Stimulated activated CD4-positive, alpha-beta T cell treated with anti-CD3 and anti-CD28 coated beads, Interleukin-1b, Interleukin-23, amount 100 ng/mL, for 1 hour (primary cell): Measurements from ENCODE around the gene CHRNA4.

Source experiments
- DNase-seq, 2 donors: peaks; one replicate each; pipeline ENCODE4 v3.0.0-alpha.2; 2020; ENCODE audit warnings: low read depth in 2 of 2

The CHRNA4 gene

DNA sequence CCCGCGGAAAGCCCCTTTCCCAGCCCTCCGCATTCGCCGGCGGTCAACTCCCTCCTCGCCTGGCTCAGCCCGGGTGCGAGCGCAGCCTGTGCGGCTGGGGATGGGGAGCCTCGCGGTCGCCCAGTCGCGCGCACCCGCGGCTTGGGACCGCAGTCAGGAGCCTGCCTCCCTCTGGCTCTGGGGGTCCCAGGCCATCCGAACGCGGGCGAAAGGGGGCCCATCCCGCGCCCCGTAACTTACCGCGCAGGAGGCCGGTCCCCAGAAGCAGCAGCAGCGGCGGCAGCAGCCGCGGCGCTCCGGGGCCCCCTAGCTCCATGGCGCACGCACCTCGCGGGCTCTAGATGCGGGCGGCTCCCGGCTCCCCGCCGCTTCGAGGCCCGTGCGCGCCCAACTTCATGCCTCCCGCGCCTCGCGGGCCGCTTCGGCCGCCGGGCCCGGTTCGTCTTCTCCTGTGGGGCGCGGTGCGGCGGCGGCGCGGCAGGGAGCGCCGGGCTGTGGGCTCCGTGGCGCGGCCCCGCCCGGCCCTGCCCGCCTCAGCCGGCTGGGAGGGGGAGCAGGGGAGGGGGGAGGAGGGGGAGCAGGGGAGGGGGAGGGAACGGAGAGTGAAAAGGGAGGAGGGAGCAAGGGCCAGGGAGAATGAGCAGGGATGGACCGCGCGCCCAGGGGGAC, at the start of gene CHRNA4:
Gene CHRNA4, minus strand, starts transcription at position 500 of the 669 bp plus-strand sequence. Its CDS starts 184 bp downstream, at position 316.
- DNase-seq: no peak

DNA sequence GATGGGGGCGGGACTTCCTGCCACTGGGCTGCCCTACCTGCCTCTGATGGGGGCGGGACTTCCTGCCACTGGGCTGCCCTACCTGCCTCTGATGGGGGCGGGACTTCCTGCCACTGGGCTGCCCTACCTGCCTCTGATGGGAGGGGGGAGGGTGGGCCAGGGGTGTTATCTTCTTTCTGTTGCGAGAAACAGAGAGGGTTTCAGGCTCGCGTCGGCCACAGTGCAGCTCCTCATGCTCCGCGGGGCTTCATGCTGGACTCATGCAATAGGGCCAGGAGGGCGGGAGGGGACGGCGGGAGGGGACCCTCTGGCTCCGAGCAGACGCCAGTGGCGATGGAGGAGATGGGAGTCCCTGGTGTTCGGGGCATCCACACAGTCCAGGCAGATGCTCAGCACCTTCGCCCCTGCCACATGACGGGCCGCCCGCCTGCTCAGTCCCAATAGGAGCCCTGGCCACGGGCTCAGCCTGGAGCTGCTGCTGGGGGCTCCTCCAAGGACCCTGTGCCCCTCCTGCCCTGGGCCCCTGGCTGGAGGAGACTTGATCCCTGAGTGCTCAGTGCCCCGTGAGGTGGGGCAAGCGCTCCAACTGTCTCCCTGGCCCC, 48.8 kb upstream of the CHRNA4 start:
- no peak for DNase-seq

DNA sequence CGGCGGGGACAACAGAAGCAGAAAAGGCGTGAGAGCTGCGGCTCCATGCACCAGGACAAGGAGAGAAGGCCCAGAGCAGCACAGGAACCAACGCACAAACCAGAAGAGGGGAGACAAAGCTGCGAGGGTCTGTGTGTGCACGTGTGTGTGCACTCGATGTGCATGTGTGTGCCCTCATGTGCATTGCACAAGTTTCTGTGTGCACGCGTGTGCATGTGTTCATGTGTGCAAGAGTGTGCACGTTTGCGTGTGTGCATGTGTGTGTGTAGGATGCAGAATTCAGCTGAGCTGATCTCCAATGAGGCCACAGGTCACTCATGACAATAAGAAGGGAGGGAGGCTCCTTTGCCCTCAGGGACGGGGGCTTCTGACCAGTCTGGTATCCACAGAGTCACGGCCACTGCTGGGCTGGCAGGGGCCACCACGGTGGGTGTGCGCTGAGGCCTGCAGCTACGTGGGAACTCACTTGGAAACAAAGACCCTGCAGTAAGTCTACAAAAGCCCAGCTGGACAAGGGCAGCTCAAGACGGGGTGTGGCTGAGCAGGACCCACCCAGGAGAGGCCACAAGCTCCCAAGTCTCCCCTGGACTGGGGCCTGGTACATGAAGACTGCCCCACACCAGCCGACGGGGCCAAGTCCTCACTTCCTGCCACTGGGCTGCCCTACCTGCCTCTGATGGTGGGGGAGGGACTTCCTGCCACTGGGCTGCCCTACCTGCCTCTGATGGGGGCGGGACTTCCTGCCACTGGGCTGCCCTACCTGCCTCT, 48.1 kb upstream of the CHRNA4 start:
- no peak for DNase-seq

DNA sequence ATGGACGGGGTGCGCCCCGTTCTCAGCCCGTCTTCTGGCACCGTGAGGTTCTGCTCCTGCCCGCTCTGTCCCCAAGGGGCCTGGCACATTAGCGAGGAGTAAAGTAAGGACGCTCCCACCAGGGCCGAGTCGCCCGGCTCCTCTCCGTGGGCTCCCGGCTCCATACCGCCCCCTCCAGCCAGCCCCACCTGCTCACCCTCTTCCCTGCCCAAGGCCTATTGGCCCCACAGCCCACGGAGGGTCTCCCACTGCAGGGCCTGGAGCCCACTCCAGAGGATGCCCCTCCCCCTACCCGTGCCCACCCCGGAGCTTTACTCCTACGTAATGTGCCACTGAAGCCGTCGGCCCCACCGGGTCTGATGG, 47.5 kb upstream of the CHRNA4 start:
- DNase-seq: no peak

DNA sequence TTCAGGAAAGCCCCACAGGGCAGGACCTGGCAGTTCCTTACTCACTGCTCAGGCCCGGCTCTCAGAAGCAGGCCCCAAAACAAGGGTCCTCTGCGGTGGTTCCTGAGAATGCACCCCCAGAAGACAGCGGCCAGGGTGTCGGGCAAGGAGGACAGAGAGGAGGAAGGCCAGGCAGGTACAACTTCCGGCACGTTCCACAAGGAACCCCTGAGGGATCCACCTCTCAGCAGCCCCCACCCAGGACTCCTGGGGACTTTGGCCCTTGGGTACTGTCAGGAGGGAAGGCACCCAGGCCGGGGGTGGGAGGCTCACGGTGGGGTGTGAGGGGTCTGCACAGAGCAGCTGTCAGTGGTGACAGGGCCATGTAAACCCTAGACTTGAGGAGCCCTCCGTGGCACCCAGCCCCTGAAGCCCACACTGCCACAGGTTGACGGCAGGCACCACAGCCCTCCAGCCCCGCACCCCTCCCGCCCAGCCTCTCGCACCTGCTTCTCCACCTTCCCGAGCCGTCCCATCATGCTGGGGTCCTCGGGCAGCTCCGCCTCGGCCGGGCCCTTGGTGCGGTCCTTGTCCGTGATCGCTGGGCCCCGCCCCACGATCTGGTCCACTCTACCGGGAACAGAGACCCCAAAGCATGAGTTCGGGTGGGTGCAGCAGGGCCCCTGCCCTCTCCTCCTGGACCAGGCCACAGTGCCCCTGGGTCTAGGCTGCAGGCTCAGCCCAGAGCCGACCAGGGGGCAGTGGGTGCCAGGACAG, 47.0 kb upstream of the CHRNA4 start:
- DNase-seq: no peak

DNA sequence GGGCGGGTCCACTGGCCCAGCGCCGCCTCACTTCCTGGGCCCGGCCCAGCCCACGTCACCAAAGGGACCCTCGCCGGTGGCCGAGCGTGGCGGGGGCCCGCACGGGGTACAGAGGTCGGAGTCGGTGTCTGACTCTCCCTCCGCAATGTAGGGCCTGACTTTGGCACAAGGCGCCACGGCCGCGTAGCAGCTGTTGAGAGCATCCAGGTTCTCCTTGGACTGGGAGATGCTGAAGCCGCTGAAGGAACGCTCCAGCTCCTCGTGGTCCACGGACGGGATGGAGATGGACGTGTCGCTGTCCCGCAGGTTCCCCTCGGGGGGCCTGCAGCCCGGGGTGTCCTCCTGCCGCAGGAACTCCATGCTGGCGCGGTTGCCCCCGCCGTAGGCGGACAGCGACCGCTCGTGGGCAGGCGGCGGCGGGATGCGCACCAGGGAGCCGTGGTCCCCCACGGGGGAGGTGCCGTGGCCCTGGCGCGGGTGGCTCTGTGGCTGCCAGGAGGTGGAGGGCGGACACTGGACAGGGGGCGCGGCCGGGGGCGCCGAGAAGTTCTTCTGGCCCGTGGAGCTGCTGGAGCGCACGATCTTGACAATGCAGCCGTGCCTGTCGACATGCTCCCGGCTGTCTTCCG, 45.6 kb upstream of the CHRNA4 start:
- DNase-seq: no peak

DNA sequence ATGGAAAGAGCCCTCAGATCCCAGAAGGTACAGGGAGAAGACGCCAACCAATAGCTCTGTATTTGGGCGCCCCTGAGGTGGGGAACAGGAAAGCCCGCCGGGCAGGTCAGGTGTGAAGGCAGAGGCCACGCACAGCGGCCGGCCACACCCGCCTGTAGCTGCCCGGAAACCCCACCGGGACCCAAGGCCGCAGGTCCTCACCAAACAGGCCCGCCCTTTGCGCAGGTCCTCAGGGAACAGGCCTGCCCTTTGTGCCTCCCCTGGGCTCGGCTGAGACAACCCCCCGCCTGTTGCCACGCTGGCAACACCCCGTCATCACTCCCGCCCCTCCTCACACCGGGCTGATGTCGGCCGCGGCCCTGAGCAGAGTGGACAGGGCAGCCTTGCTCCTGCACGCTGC, 44.9 kb upstream of the CHRNA4 start:
- DNase-seq: no peak

DNA sequence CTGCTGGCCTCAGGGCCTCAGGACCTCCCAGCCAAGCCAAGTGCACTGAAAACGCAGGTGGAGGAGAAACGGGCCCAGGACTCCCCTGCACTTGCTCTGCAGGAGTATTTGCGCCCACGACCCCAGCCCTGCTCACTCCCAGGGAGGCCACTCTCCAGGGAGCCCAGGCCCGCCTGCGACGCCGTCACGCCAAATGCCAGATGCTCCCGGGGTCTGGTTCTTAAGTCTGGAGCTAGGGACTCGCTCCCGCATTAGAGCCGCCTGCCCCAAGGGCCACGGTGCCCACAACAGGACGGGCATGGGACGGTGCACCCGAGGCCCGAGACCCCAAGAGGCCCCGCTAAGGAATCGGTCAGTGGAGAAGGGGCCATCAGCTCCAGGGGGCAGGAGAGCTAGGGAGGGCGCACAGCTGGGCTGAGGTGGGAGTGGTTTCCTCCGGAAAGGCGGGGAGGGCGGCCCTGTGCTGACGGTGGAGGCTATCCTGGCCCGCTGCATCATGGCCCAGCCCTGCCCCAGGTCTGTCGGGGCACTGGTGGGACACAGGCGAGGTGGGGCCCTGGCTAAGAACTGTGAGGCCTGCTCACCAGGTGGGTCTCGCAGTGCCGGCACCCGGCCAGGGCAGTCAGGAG, 44.1 kb upstream of the CHRNA4 start:
- DNase-seq: no peak

DNA sequence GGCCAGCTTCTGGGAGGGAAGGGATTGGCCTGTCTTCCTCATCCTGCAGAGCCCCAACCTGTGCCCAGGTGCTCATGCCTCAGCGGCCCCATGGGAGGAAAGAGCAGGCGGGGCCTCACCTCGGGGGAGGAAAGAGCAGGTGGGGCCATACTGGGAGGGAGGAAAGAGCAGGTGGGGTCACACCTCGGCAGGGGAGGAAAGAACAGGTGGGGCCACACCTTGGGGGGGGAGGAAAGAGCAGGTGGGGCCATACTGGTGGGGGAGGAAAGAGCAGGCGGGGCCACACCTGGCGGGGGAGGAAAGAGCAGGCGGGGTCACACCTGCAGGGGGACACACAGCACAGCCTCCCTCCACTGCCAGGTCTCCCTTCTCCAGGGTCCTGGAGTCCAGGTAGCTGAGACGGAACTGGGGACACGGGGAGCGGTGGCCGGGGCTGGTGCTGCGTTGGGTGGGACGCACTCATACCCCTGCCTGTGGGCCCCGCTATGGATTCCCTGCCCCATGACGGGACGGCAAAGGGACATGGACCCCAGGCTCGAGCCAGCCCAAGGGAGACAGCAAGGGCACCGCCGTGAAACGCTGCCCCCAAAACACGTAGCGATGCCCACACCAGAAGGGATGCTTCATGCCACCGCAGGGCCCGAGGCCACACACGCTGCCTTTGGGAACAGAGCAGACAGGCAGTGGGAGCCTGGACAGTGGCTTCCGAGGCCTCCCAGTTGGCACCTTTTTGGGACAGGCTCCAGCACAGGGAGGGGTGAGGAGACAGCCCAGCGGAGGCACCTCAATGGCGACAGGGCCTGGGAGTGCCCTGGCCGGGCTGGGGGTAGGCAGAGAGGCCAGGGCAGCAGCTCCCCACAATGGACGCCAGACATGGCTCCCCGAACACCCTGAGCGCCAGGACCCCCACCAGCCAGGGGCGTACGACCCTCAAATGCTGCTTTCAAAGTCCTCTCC, 43.3 kb upstream of the CHRNA4 start:
- DNase-seq: no peak

DNA sequence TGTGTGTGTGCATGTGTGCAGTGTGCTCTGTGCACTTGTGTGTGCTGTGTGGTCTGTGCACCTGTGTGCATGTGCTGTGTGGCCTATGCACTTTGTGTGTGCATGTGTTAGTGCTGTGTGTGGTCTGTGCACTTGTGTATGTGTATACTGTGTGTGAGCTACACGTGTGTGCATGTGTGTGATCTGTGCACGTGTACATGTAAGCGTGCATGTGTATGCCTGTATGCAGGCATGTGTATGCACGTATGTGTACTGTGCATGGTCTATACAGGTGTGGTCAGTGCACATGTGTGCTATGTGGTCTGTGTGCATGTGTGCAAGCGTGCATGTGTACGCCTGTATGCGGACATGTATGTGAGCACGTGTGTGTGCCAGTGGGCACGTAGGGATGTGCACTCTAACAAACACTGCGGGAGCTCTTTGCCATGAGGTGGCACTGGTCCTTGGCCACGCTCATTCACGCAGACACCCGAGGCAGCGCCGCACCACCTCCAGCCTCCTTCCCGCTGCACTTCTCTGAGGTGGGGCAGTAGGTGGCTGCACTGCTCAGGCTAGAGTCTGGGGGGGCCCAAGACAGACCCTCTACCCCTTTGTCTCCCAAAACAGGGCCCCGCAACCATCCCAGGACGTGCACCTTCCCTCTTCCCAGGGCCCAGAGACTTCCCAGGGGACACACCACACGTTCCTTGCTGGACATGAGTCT, 42.4 kb upstream of the CHRNA4 start:
- no peak for DNase-seq

DNA sequence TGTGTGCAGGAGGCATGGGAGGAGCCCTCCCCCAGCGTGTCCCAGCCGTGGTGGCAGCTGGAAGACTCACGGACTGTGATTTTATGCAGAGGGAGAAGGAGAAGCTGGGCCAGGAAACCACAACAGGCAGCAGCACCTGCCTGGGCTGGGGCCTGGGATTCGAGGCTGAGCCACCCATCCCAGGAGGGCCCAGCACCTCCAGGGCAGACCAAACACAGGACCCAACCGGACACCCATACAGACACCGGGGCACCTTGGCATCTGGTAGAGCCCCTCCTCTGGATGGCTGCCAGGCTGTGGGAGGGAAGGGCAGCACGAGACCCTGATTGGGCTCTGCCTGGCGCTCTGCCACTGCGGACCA, 41.7 kb upstream of the CHRNA4 start:
- DNase-seq: no peak

DNA sequence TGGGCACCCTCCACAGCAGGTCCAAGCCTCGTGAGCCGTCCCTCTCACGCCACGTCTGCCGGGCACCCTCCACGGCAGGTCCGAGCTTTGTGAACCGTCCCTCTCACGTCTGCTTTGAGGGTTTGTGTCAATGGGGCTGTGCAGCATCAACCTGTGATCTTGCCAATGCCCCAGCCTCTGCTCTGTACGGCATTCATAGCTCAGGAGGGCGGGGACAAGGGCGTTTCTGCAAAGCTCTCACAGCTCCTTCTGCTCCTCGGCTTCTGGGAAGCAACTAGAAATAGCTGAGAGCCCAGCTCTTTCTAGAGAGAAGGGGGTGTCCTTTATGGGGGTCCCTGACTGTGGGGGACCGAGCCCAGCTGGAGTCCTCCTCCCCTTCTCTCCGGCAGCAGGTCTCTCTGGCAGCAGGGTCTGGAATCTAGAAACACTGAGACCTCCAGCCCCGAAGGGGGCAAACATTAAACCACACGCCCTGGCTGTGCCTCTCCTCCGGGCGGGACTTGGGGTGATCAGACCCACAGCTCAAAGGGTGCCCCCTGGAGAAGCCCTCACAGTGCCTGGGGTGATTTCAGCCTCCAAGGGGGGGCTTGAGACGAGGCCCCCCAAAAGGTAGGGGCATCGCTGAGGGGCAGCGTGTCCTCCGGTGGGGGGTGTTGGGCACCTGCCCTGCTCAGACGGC, 41.2 kb upstream of the CHRNA4 start:
- no peak for DNase-seq

DNA sequence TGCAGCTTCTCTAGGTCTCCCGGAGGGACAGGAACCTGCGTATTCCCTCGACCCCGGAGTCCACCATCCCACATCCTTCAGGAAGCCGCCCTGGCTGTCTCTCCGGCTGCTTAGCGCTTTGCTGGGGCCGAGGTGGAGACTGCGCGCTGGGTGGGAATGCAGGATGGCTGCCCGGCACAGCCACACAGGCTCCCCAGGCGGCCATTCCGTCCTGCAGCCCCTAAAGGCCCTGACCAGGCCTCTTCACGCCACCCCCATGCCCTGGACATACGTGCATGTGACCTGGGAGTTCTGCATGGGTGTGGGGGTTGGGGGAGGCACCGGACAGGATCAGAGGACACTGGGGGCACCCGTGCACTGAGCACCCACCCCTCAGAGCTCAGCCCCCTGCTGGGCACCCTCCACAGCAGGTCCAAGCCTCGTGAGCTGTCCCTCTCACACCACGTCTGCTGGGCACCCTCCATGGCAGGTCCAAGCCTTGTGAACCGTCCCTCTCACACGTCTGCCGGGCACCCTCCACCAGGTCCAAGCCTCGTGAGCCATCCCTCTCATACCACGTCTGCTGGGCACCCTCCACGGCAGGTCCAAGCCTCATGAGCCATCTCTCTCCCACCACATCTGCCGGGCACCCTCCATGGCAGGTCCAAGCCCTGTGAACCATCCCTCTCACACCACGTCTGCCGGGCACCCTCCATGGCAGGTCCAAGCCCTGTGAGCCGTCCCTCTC, 40.4 kb upstream of the CHRNA4 start:
- DNase-seq: no peak

DNA sequence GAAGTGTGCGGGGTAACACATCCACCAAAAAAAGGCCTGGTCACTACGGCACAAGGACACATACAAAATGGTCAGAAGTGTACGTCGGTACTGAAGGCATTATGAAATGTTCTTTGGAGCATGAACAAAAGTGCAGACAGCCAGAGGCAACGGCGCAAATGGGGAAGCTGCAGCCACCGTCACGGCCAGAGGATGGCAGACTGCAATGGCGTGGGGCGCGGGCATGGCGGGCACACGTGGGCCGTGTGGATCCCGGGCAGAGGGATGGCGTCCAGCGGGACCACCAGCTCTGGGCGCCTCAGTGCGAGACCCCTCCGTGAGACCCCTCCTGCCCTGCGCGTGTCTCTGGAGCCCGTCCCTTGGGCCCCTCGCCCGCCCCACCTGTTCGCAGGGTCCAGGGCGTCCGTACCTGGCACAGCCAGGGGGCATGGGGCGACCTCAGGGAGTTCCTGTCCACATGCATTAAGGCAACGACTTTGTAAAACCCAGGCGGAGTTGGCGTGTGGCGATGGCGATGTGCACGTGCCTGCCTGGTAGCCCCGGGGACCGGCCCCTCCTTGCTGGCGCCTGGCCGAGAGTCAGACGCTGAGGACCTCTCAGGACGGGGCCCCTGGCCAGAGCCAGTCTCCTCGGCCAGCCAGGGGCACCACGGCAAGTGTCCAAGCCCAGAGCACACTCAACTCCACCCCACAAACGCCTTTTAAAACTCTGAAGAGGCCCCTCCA, 39.5 kb upstream of the CHRNA4 start:
- no peak for DNase-seq

DNA sequence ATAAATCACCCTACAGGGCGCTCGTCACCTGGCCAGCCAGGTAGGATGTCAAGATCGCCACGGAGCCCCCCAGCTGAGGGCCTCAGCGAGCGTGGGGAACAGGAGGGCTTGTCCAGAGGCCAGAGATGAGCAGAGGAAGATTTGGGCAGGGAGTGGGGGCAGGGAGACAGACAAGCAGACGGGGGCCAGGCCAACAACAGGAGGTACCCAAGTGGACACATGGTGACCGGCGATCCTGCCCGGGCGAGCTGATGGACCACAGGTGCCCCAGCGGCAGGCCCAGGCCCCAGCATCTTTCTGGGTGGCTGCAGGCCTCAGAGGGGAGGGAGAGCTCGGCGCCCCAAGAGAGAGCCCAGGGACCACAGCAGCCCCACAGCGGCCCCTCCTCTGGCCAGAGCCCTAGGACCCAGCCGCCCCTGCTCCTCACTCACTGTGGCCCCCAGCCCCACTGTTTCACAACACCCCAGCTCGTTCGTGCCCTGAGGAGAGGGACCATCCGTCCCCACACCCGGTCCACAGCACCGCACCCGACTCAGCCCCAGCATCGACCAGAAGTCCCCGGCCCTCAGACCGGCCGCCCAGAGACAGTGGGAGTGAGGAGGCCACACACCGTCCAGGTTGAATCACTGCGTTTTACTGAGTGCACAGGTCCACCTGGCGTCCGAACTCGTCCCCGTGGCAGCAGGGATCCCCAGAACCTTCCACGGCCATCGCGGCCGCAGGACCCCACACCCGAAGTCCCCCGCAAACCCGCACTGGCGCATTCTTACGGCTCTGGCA, 38.6 kb upstream of the CHRNA4 start:
- DNase-seq: no peak

DNA sequence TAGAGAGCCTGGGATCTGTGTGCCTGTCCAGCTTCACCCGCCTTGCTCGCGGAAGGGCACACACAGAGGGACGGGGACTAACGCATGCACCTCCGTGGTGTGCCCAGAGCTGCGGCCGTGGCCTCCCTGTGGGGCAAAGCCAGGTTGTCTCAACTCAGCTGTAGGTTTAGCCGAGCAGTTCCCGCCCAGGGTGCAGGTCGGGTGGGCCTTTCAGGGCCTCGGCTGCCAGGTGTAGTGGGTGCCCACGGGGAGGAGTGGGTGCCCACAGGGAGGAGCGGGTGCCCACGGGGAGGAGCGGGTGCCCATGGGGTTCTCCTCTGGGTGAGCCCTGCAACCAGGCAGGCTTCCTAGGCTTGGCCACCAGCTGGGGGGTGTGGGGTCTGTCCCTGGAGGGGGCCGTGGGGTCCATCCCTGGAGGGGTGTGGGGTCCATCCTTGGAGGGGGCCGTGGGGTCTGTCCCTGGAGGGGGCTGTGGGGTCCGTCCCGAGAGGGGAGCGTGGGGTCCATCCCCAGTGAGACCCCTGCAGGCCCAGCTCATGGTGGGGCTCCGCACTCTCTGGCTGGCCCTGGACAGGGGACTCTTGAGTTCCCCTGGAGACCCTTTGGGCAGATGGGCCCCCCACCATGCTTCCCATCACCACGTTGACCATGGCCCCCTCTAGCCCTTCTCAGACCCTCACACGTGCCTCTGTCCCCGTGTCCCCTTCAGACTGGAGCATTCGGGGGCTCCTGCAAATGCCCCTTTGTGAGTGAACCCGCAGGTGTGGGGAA, 37.8 kb upstream of the CHRNA4 start:
- no peak for DNase-seq
